CD4-positive, alpha-beta T cell treated with Interleukin-15 for 1 hour (primary cell): ENCODE data around the gene IQCN.

ENCODE experiments used
- DNase-seq: peaks from one replicate; pipeline ENCODE4 v3.0.0-alpha.2; 2020

IQCN gene

GRCh38 chr19:18304458-18305310 is 30.4 kb upstream of the IQCN start:
- peak; percentile 89 for DNase-seq

- peak; percentile 39 for DNase-seq
Measured at GRCh38 chr19:18304208-18304457, 29.9 kb upstream of the IQCN start.

- no peak for DNase-seq
Measured at GRCh38 chr19:18301718-18302111, 27.5 kb upstream of the IQCN start.

GRCh38 chr19:18300930-18301717 is 26.9 kb upstream of the IQCN start:
- peak; percentile 52 for DNase-seq

GRCh38 chr19:18299654-18300053 is 25.4 kb upstream of the IQCN start:
- DNase-seq: no peak

- DNase-seq: no peak
Measured at GRCh38 chr19:18298601-18299000, 24.3 kb upstream of the IQCN start.

- DNase-seq: no peak
Measured at GRCh38 chr19:18297308-18297707, 23.1 kb upstream of the IQCN start.

- no peak for DNase-seq
Measured at GRCh38 chr19:18295034-18295451, 20.8 kb upstream of the IQCN start.

- peak; percentile 96 for DNase-seq
Measured at GRCh38 chr19:18294467-18294864, 20.2 kb upstream of the IQCN start.

GRCh38 chr19:18293642-18294466 is 19.6 kb upstream of the IQCN start:
- no peak for DNase-seq

GRCh38 chr19:18292810-18293641 is 18.8 kb upstream of the IQCN start:
- DNase-seq: peak; percentile 71

GRCh38 chr19:18292462-18292809 is 18.2 kb upstream of the IQCN start:
- no peak for DNase-seq

GRCh38 chr19:18291590-18292461 is 17.6 kb upstream of the IQCN start:
- peak; percentile 92 for DNase-seq

- DNase-seq: no peak
Measured at GRCh38 chr19:18291019-18291524, 16.8 kb upstream of the IQCN start.

- DNase-seq: peak; percentile 96
Measured at GRCh38 chr19:18290302-18291018, 16.2 kb upstream of the IQCN start.

GRCh38 chr19:18289471-18290301 is 15.4 kb upstream of the IQCN start:
- no peak for DNase-seq

GRCh38 chr19:18287836-18288772 is 13.9 kb upstream of the IQCN start:
- no peak for DNase-seq

- DNase-seq: no peak
Measured at GRCh38 chr19:18286973-18287635, 12.9 kb upstream of the IQCN start.
